ENCODE data around the gene LAMC2.

The LAMC2 gene

DNA sequence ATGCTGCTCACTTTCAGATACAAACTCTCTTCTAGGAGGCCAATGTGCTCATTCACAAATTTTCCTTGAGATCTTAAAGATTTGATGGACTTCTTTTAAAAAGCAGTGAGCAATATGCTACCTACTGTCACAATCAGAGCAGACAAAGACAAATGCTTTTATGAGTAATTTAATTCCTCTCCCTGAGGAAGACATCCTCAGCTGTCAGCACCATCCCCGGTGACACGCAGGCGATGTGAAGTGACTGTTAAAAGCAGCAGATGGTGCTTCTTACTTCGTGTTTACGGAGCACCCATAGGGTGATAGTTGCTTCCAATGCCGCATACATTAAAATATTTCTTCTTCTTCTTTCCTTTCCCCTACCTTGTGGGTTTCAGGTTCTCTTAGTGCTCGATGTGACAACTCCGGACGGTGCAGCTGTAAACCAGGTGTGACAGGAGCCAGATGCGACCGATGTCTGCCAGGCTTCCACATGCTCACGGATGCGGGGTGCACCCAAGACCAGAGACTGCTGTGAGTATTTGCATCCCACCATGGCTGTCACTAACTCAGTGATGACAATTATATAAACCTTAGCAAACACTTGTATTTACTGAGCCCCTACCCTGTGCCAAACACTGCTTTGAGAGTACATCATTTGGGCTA lies 29.1 kb downstream of the LAMC2 start:
- DNase-seq: no peak

GRCh38 chr1:183215936-183216335 lies 29.9 kb downstream of the LAMC2 start:
- DNase-seq: no peak

DNA sequence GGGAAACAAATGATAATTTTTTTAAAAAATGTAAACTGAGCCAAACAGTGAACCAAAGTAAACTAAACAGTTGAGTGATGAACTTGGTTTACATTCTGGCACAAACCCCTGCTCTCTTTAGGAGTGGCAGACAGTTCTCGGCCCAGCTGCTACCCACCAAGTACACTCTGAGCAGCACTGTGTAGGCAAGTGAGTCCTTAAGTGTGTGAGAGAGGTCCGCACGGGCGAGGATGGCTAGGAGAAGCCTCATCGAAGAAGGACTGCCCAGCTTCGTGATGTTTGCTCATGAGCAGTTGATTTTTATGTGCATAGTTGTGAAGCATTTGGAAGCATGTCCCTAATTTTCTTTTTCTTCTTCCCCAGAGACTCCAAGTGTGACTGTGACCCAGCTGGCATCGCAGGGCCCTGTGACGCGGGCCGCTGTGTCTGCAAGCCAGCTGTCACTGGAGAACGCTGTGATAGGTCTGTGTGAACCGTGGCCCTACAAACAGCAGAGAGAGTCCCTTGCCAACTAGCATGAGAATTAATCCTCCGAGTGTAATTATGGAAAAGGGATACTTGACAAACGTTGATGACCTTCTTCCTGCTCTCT lies 32.1 kb downstream of the LAMC2 start:
- peak; percentile 48 for DNase-seq

GRCh38 chr1:183218971-183219615 lies 33.0 kb downstream of the LAMC2 start:
- DNase-seq: peak; percentile 83

DNA sequence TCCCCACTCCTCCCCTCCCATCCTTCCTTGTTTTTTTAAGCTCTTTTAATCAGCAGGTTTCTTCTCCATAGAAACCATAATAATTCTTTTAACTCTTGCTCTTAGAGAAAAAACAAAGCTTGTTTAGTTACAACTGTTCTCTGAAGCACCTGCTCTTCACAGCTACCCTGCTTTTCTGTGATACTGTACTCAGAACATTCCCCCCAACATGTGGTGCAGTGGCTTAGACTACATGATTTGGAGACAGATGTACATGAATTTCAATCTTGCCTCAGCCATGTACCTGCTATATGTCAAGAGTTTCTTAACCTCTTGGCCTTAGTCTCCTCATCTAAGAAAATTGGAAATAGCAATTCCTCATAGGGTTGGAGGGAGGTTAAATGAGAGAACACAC lies 33.5 kb downstream of the LAMC2 start:
- no peak for DNase-seq

DNA sequence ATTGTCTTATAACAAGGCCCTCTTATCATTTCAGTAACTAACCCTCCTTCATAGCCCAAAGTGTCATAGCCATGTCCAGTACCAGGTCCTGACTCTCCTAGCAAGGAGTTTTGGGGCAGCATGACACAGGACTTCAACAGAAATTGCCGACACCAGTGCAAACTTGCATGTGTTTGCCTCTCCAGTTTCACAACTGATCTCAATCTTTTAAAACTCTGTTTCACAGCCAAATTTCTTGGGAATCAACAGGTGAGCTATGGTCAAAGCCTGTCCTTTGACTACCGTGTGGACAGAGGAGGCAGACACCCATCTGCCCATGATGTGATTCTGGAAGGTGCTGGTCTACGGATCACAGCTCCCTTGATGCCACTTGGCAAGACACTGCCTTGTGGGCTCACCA lies 36.8 kb downstream of the LAMC2 start:
- DNase-seq: no peak

DNA sequence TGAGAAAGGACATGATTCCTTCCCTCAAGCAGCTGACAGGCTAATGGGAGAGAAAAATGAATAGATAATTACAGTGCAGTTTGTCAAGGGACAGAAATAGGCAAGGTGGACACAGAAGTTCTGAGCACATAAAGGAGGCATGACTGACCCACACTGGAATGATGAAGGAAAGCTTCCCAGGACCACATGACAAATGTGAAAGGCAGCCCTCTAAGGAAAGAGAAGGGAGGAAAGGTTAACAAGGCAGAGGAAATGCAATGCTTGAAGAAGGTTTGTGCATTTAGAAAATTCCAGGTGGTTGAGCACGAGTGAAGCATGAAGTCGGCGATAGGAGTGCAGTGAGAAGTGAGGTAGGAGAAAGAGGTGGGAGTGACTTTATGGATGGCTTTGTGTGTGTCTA lies 37.4 kb downstream of the LAMC2 start:
- DNase-seq: no peak

- DNase-seq: no peak
These were observed 40.3 kb downstream of the LAMC2 start for GRCh38 chr1:183226361-183226760.

DNA sequence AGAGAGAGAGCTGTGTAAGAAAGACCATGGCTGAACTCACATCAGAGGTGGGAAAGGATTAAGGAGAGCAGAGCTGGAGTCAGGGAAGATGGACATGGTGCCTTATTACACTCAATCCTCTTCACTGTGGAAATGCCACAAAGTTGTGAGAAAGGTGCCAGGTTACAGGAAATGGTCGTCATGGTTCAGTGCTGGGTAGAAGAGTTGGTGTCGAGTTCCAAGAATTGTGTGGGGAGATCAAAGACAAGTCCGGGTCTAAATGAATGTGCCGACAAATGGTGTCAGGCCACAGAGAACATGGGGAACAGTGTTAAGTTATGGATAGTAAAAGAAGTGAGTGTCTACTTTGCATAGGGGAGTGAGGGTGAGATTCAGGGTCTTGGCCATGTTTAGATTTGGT lies 40.9 kb downstream of the LAMC2 start:
- DNase-seq: no peak

GRCh38 chr1:183227422-183228346 lies 41.6 kb downstream of the LAMC2 start:
- peak; percentile 8 for DNase-seq

GRCh38 chr1:183228347-183229220 lies 42.5 kb downstream of the LAMC2 start:
- no peak for DNase-seq

DNA sequence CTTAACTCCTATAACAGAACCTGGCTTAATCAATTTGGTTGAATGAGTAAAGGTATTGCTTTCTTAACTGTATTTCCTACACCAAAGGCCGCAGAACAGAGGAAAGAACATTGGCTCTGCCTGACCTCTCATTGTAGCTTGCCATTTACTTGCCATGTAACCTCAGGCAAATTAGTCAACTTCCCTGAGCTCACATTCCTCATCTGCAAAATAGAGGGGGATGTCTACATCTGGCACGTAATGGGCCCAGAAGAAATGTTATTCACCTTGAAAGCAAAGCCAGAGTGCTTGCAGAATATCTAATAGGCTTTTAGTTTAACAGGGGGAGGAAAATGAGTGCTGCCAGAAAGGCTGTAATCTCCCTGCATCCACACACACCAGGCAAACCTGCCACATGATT lies 44.3 kb downstream of the LAMC2 start:
- no peak for DNase-seq

DNA sequence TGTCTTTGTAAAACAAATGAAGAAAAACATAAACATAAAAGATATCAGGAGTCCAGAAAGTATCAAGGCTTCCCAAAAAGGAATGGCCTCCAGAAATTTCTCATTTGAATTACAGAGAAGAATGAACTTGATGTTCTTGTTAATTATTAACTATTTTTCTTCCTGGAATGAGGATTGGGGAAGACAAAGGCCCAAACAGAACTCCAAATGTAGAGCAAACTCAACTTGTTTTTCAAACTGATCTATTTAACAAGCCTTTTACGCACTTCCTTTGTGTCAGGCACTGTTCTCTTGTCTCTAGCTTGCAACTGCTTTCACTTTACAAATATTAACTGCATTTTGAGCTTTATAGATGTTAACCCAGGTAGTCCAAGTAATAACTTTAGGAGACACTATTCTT lies 45.5 kb downstream of the LAMC2 start:
- no peak for DNase-seq

GRCh38 chr1:183233113-183233512 lies 47.0 kb downstream of the LAMC2 start:
- DNase-seq: no peak

DNA sequence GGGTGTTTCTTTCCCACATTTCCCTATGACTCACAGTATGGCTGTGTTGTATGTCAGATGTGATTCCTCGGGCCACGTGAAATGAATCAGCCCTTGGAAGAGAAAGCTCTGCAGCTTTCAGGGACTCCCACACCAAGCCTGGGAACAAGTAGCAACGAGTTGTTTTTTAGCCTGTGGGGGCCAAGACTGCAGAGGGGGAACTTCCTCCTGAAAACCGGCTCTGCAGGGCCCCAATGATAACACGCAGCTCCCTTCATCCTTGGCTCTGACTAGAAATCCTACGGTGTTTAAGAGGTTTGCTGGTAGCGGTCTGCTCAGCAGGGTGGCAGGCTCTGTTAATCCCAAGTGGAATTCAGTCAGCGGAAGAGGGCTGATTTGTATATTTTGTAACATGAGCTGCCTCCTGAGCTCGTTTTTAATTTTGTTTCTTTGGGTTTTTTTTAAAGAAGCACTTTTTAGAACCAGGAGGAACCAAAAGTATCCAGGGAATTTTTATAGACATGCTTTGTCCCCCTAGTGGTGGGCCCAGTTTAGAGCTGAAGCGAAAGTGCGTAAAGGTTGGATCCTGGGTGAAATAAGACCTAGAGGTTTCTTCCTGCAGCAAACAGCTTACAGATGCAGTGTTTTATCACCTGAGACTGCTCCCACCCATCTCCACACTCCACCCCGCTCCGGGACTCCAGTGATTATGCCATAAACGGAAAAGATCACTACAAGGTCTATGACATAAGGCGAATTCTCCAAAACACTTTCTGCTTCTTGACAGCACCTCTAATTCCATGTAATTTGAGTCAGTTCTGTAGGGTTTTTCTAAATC lies 48.8 kb downstream of the LAMC2 start:
- peak; percentile 33 for DNase-seq

DNA sequence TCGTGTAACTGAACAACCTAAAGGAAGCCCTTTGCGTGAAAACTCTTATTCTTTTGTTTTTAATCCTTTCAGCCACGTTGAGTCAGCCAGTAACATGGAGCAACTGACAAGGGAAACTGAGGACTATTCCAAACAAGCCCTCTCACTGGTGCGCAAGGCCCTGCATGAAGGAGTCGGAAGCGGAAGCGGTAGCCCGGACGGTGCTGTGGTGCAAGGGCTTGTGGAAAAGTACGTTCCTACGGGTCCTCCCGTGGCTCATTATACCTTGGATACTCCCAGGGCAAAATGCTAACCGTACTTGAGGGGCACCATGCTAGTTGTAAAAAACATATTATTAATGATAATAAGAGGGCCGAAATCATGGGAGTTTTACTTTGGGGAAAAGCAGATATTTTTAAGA lies 49.4 kb downstream of the LAMC2 start:
- no peak for DNase-seq

GRCh38 chr1:183236158-183236725 lies 50.2 kb downstream of the LAMC2 start:
- DNase-seq: no peak

DNA sequence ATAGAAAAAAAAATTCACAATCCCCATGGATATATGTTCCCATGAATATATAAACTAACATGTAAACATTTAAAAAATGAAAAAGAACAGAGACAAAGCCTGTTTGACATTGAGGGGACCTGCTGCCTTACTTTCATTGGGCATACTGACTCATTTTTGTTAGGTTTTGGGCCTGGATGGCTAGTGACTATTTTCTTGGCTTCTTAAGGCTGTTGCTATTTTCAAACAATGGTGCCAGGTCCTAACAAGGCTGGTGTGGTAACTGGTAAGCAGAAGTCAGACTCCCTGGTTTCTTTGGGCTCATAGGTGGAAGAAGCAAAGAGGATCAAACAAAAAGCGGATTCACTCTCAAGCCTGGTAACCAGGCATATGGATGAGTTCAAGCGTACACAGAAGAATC lies 51.0 kb downstream of the LAMC2 start:
- DNase-seq: no peak

- DNase-seq: no peak
These were observed 52.0 kb downstream of the LAMC2 start for GRCh38 chr1:183238071-183238470.

- no peak for DNase-seq
These were observed 53.2 kb downstream of the LAMC2 start for GRCh38 chr1:183239220-183239742.
